SK-N-SH (cell line): ENCODE data around the gene CPAMD8. TPM values are rescaled to one million over a fixed set of nuclear protein-coding genes. Genes with fewer than 3 reads are reported as not detected.

Source experiments
- CTCF ChIA-PET: fragments of 300-600, 350-600 bp; formaldehyde crosslinking; extraction: SDS; loops from one replicate; lab custom pipeline; 2021; lab: Yijun Ruan, JAX
- POLR2A ChIA-PET: fragments of 350-600 bp; sonication (Branson Sonifier 250); formaldehyde crosslinking; extraction: SDS; loops from one replicate; lab custom pipeline; 2020; ENCODE audit warnings: antibody characterized with exemption, inconsistent platforms; lab: Yijun Ruan, JAX
- DNase-seq: peaks from one replicate; pipeline ENCODE4 v3.0.0; 2012
- H2AFZ ChIP-seq: fragments of 200-600 bp; sonication (generic); 2 replicates; pipeline ENCODE4 v1.8.1; 2016; ENCODE audit warnings: antibody characterized with exemption, mild to moderate bottlenecking, low read depth
- H3F3A ChIP-seq: fragments of 200-600 bp; sonication (generic); replicated peaks from 2 replicates; pipeline ENCODE3; 2016; ENCODE audit warnings: antibody characterized with exemption, mild to moderate bottlenecking; ENCODE audit not compliant: insufficient read depth
- H3K27ac ChIP-seq, 2 experiments: fragments of 200-500 bp in 1 of 2; fragments of 200-600 bp in 1 of 2; sonication (Bioruptor generic) in 1 of 2; sonication (generic), shearing (Covaris generic) in 1 of 2; 2 replicates each; pipeline versions ENCODE4 v1.5.1 to v1.6.1; 2014 to 2016; ENCODE audit warnings: low read depth in 2 of 2, inconsistent platforms in 1 of 2, low read length in 1 of 2, mild to moderate bottlenecking in 1 of 2, mixed read lengths in 1 of 2
- H3K27me3 ChIP-seq: fragments of 200-600 bp; sonication (generic), shearing (Covaris generic); 2 replicates; pipeline ENCODE4 v1.6.1; 2016; ENCODE audit warnings: mixed run types; ENCODE audit not compliant: insufficient read depth
- H3K36me3 ChIP-seq, 2 experiments: fragments of 200-500 bp in 1 of 2; fragments of 200-600 bp in 1 of 2; sonication (Bioruptor generic) in 1 of 2; sonication (generic) in 1 of 2; replicated peaks in 1 of 2; 2 replicates each; pipeline versions ENCODE3 to v1.5.1; 2014 to 2016; ENCODE audit warnings: low read length in 1 of 2, mild to moderate bottlenecking in 1 of 2; ENCODE audit not compliant: insufficient read depth in 2 of 2, control insufficient read depth in 1 of 2
- H3K4me1 ChIP-seq, 2 experiments: fragments of 200-500 bp in 1 of 2; fragments of 200-600 bp in 1 of 2; sonication (Bioruptor generic) in 1 of 2; sonication (generic), shearing (Covaris generic) in 1 of 2; 2 replicates each; pipeline versions ENCODE4 v1.5.1 to v1.6.1; 2014 to 2016; ENCODE audit warnings: low read depth in 1 of 2, low read length in 1 of 2, mixed run types in 1 of 2; ENCODE audit not compliant: insufficient read depth in 2 of 2, control insufficient read depth in 1 of 2
- H3K4me2 ChIP-seq: fragments of 200-600 bp; sonication (generic), shearing (Covaris generic); 2 replicates; pipeline ENCODE4 v1.6.1; 2017; ENCODE audit warnings: mixed run types
- H3K4me3 ChIP-seq, 2 experiments: fragments of 200-500 bp in 1 of 2; fragments of 200-600 bp in 1 of 2; sonication (Bioruptor generic) in 1 of 2; sonication (generic), shearing (Covaris generic) in 1 of 2; 2 replicates each; pipeline versions ENCODE4 v1.5.1 to v1.8.1; 2014 to 2016; ENCODE audit warnings: low read depth in 2 of 2, inconsistent platforms in 1 of 2, low read length in 1 of 2, mild to moderate bottlenecking in 1 of 2, mixed read lengths in 1 of 2, moderate library complexity in 1 of 2
- H3K79me2 ChIP-seq: fragments of 200-600 bp; sonication (generic); 2 replicates; pipeline ENCODE4 v1.8.1; 2017; ENCODE audit warnings: mild to moderate bottlenecking; ENCODE audit not compliant: insufficient read depth
- H3K9ac ChIP-seq: fragments of 200-600 bp; sonication (generic); 2 replicates; pipeline ENCODE4 v1.6.1; 2017; ENCODE audit warnings: mixed run types
- H3K9me2 ChIP-seq: fragments of 200-600 bp; sonication (generic); 2 replicates; pipeline ENCODE4 v1.6.1; 2017; ENCODE audit warnings: mixed run types
- H3K9me3 ChIP-seq: fragments of 200-600 bp; sonication (generic); 2 replicates; pipeline ENCODE4 v1.6.1; 2017; ENCODE audit warnings: mixed run types, mild to moderate bottlenecking, moderate library complexity
- H4K20me1 ChIP-seq: fragments of 200-600 bp; sonication (generic); 2 replicates; pipeline ENCODE4 v1.6.1; 2017; ENCODE audit warnings: mild to moderate bottlenecking, mixed run types; ENCODE audit not compliant: insufficient read depth
- CHD2 ChIP-seq: fragments of 150-350 bp; IDR thresholded peaks from 2 replicates; pipeline ENCODE4 v1.6.1; 2018; ENCODE audit warnings: low read length; ENCODE audit not compliant: partially characterized antibody
- ELF1 ChIP-seq: IDR thresholded peaks from 2 replicates; pipeline ENCODE4 v1.4.0; 2012
- EZH2phosphoT487 ChIP-seq: fragments of 200-600 bp; sonication (generic); IDR thresholded peaks from 2 replicates; pipeline ENCODE4 v1.6.1; 2017; ENCODE audit warnings: low read depth, mixed run types, mild to moderate bottlenecking, antibody characterized with exemption, moderate library complexity, borderline replicate concordance
- FOSL2 ChIP-seq: IDR thresholded peaks from 2 replicates; pipeline ENCODE4 v1.4.0; 2012; ENCODE audit warnings: low read depth, mild to moderate bottlenecking, moderate library complexity, borderline replicate concordance
- FOXJ3 ChIP-seq: sonication (generic); formaldehyde crosslinking; IDR thresholded peaks from 2 replicates; pipeline ENCODE4 v1.5.1; 2020; ENCODE audit warnings: mild to moderate bottlenecking, missing genetic modification reagents
- GABPA ChIP-seq: IDR thresholded peaks from 2 replicates; pipeline ENCODE4 v1.4.0; 2012; ENCODE audit warnings: low read depth, mild to moderate bottlenecking
- IRF3 ChIP-seq: fragments of 150-350 bp; IDR thresholded peaks from 2 replicates; pipeline ENCODE4 v1.6.1; 2016; ENCODE audit warnings: mild to moderate bottlenecking, low read depth, low read length
- MAX ChIP-seq: IDR thresholded peaks from 2 replicates; pipeline ENCODE4 v1.4.0; 2012; ENCODE audit warnings: low read depth
- MXI1 ChIP-seq: IDR thresholded peaks from 2 replicates; pipeline ENCODE4 v1.6.1; 2012; ENCODE audit warnings: mild to moderate bottlenecking, low read depth, low read length, improper control_type of control experiment
- NFIC ChIP-seq: IDR thresholded peaks from 2 replicates; pipeline ENCODE4 v1.4.0; 2012; ENCODE audit warnings: borderline replicate concordance
- NRF1 ChIP-seq: IDR thresholded peaks from 2 replicates; pipeline ENCODE4 v1.6.1; 2012; ENCODE audit warnings: low read depth, mild to moderate bottlenecking, low read length
- PBX3 ChIP-seq: IDR thresholded peaks from 2 replicates; pipeline ENCODE4; 2012
- RCOR1 ChIP-seq: fragments of 150-350 bp; IDR thresholded peaks from 2 replicates; pipeline ENCODE4 v1.6.1; 2017; ENCODE audit warnings: antibody characterized with exemption, low read length
- RFX5 ChIP-seq: IDR thresholded peaks from 2 replicates; pipeline ENCODE4 v1.6.1; 2012; ENCODE audit warnings: mild to moderate bottlenecking, improper control_type of control experiment, low read length
- RXRA ChIP-seq: IDR thresholded peaks from 2 replicates; pipeline ENCODE4 v1.4.0; 2012; ENCODE audit warnings: low read depth, mild to moderate bottlenecking, borderline replicate concordance
- SMC3 ChIP-seq: IDR thresholded peaks from 2 replicates; pipeline ENCODE4 v1.6.1; 2012; ENCODE audit warnings: low read depth, low read length, improper control_type of control experiment
- YY1 ChIP-seq: IDR thresholded peaks from 2 replicates; pipeline ENCODE4 v1.4.0; 2012; ENCODE audit warnings: low read depth, mild to moderate bottlenecking
- ZBTB33 ChIP-seq: IDR thresholded peaks from 2 replicates; pipeline ENCODE4 v1.4.0; 2012; ENCODE audit warnings: low read depth, borderline replicate concordance
- WGBS: methylation state at CpG from one replicate; pipeline ENCODE4 v1.1.6; 2017; ENCODE audit warnings: low lambda C conversion rate; 5-methylcytosine and 5-hydroxymethylcytosine counted together
- polyA plus RNA-seq, 3 experiments: library from polyadenylated mRNA; depleted of rRNA; stranded (reverse); fragments of >200 nt; gene quantifications; 2 replicates each; pipeline ENCODE4 v1.2.3, GENCODE V29; 2012
- TF ChIP-seq, protein P1 (sequence below): fragments of 150-350 bp; IDR thresholded peaks from 2 replicates; pipeline ENCODE4 v1.6.1; 2017; ENCODE audit warnings: antibody characterized with exemption, low read length, low read depth, borderline replicate concordance

The CPAMD8 gene
- polyA plus RNA-seq, 1 of the 3 experiments (the other 2 are of a cell fraction) = 1.2 TPM

- DNase-seq = no peak
- no peak overlapping the region for H3K4me2 ChIP-seq
- no peaks in the 10 kb centered on the region for H3K79me2 ChIP-seq
- no peaks in the 10 kb centered on the region for H4K20me1 ChIP-seq
- ChIA-PET CTCF (interaction anchor here (0.5 to 1.7 kb wide), 4 partner anchors 52 to 801 kb away, joined by 3 to 6 read pairs (median 3); no protein-coding TSS in a partner anchor), POLR2A (no interaction called here)
- H3K9me3 ChIP-seq = no peaks in the 10 kb centered on the region
- H3K9ac ChIP-seq = no peak overlapping the region
- H3K36me3 ChIP-seq = no peaks in the 10 kb centered on the region
- H2AFZ ChIP-seq = no peak overlapping the region
- H3K4me1 ChIP-seq = no peaks in the 10 kb centered on the region
- H3K27me3 ChIP-seq = peaks cover 17% of the 10 kb centered on the region; the same call in 1 of the 2 replicates
- no peaks in the 10 kb centered on the region for H3K9me2 ChIP-seq
- no peak overlapping the region for H3K4me3 ChIP-seq
- WGBS = 9% methylated on average over 6 of the region's 6 CpGs
- H3F3A ChIP-seq = no peaks in the 10 kb centered on the region
- H3K27ac ChIP-seq = no peak overlapping the region
- TF ChIP-seq IRF3 (no peak), FOSL2 (peak; percentile 50; the same call in 1 of the 2 replicates)
These were observed 75.1 kb downstream of the CPAMD8 start for GRCh38 chr19:16951529-16951928.

GRCh38 chr19:16949496-16950023, 77.0 kb downstream of the CPAMD8 start:
- 31% methylated on average over 8 of the region's 8 CpGs for WGBS
- no peak for TF ChIP-seq CHD2
- TF ChIP-seq RFX5 = no peak
- TF ChIP-seq FOXJ3 (CRISPR knock-in tag) = no peak
- TF ChIP-seq MXI1 = no peak
- no peak for TF ChIP-seq IRF3
- no peak for TF ChIP-seq PBX3
- TF ChIP-seq MAX = no peak
- TF ChIP-seq, protein P1, sequence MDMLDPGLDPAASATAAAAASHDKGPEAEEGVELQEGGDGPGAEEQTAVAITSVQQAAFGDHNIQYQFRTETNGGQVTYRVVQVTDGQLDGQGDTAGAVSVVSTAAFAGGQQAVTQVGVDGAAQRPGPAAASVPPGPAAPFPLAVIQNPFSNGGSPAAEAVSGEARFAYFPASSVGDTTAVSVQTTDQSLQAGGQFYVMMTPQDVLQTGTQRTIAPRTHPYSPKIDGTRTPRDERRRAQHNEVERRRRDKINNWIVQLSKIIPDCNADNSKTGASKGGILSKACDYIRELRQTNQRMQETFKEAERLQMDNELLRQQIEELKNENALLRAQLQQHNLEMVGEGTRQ = no peak
- no peak for TF ChIP-seq NRF1
- no peak for TF ChIP-seq RCOR1
- no peak for TF ChIP-seq EZH2phosphoT487
- TF ChIP-seq NFIC = no peak
- no peak for TF ChIP-seq YY1
- TF ChIP-seq RXRA = no peak
- TF ChIP-seq ELF1 = no peak
- TF ChIP-seq GABPA = no peak
- no peak for TF ChIP-seq ZBTB33
- TF ChIP-seq SMC3 = no peak
- CTCF ChIA-PET = no interaction called here

More at GRCh38 chr19:16949496-16950023, 77.0 kb downstream of the CPAMD8 start:
- Histone ChIP-seq H3K4me3 (no peak overlapping the region), H3K27me3 (peaks cover 4% of the 10 kb centered on the region; the same call in 1 of the 2 replicates), H3K9me3 (no peaks in the 10 kb centered on the region), H4K20me1 (no peaks in the 10 kb centered on the region), H3K4me1 (no peaks in the 10 kb centered on the region), H3K9me2 (no peaks in the 10 kb centered on the region), H3K9ac (no peak overlapping the region), H3F3A (no peaks in the 10 kb centered on the region), H3K27ac (no peak overlapping the region), H3K79me2 (no peaks in the 10 kb centered on the region), H3K4me2 (no peak overlapping the region), H3K36me3 (no peaks in the 10 kb centered on the region), H2AFZ (no peak overlapping the region)
- POLR2A ChIA-PET = no interaction called here
- no peak for DNase-seq
